ENCODE measurements around the gene ABCG1.

Gene ABCG1

DNA sequence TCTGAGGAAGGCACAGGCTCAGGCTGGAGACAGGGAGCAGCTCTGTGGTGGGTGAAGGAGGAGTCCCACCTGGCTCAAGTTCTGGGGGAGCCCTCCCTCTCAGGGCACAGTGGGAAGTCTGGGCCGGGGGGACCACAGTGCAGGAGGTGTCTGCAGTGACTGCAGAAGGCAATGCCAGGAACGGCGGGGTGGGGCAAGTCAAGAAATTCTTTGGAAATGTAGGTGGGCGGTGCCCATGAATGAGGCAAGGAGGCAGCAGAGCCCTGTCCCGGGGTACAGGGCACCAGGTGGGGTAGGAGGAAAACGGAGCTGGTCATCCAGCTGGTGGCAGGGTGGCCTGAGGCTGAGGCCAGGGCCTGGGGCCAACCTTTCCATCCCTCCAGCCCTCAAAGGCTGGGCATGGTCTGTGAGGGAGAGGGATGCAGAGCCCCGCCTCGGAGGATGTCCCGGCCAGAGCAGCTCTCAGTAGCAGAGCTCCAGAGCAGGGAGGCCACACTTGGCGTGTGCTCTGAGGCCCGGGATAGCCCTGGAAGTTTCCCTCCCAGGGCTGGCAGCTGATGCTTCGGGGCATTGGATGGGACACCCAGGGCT is 91.6 kb downstream of the ABCG1 start:
- DNase-seq, result no peak

DNA sequence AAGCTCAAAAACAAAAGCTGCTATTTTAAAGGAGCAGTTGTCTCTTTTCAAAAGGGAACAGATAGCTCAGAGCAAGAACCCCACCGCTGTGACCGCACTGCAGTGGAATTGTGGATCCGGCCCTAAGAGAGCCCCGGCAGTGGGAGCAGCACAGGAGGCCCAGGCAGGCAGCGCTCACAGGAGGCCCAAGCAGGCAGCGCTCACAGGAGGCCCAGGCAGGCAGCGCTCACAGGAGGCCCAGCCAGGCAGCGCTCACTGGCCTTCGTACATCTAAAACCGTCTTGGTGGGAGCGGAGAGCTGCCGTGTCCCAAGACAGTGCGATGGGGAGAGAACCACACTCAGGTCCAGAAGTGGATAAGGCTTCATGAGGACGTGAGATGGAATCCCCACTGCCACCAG is 92.2 kb downstream of the ABCG1 start:
- DNase-seq, result no peak

DNA sequence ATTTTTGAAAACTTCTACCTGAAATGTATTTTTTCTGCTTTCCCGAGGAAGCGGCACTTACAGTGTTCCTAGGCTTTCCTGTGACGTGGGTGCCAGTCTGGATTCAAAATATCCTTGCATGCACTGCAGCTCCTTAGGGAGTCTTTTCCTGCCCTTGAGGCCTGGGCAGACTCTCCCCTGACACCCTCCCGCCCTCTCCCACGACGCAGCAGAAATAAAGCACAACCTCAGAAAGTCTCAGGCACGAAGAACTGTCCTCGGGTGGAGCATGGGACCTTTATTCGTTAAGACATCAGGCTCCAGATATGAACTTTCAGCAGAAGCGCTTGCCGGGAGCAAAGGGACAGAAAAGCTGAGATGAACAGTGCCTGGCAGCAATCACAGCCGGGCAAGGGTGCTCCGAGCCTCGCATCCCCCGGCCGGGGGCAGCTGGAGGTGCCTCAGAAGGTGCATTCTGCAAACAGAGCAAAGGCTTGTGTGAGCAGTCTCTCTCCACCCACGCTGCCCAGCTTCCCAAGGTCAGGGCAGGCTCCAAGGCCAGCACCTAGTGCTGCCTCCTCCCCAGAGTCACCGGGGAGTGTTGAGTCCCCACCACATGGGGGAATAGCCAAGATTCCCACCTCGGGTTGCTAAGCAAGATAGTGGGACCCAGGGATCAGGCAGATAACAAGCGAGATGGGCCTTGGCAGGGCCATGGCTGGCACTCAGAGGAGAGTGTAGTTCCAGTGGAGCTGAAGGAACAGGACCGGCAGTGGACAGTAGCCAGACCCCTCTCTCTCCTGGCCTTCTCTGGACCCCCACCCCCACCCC is 93.1 kb downstream of the ABCG1 start:
- no peak for DNase-seq

DNA sequence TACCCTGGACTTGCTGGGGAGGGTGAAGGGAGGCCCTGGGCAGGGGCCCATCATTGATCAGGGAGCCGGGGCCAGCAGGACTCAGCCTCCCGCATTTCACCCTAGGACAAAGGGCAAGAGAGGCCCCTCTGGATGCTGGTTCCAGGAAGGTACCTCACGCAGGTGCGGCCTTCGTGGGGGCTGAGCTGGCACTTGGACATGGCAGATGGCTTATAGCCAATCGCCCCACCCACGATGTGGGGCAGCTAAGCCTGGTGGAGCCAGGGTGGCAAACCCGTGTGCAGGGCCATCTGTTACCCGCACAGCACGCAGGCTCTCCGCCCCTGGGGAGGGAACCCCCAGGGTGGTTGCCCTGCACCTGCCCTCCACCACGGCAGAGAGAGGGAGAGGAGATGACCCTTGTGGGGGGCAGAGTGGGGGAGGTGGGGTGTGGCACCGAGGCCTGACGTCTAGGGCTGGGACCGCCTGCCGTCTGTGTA is 93.7 kb downstream of the ABCG1 start:
- no peak for DNase-seq

DNA sequence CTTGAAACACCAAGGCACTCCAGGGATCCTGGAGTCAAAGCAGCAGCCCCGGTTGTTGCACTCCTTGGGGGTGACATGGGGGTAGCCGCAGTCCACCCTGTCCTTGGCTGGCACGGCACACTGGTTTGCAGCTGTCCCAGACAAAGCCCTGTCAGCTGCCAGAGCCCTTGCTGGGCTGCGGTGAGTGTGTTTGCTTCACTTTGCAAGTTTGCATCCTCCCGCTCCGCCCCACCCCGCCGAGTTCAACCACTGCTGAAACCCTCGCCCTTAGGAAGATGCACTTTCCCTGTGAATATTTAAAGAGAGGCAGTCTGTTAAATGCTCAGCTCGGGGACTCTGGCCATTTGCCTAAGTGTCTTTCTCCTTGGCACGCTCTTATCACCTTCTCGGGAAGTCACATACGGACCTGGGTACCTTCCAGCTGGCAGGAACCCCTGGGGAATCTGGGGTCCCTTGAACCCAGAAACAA is 94.6 kb downstream of the ABCG1 start:
- peak; percentile 32 for DNase-seq

DNA sequence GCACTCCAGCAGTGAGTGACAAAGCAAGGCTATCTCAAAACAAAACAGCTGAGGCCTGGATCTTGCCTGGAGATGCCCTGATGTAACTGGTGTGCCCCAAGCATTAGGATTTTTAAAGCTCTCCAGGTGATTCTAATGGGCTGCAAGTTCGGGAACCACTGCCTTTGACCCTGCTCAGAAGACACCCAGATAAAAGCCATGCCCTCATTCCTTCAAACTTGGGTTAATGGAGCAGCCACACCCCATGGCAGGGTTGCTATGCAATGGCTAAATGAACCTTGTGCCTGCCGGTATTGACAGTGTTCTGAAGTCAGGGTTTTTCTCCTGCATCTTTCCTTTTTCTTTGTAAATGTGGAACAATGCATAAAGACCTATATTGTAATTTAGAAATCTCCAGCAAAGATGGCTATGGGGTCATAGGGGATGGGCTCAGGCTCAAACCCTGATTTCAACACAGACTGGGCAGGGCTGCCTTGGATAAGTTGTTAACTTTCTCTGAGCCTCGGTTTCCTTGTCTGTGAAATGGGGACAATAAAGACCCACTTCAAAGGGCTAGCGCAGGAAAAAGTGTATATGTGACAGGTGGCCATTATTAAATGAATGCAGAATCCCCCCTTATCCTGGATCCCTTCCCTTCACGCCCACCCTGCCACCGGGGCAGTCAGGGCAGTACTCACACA is 95.8 kb downstream of the ABCG1 start:
- DNase-seq, result no peak

DNA sequence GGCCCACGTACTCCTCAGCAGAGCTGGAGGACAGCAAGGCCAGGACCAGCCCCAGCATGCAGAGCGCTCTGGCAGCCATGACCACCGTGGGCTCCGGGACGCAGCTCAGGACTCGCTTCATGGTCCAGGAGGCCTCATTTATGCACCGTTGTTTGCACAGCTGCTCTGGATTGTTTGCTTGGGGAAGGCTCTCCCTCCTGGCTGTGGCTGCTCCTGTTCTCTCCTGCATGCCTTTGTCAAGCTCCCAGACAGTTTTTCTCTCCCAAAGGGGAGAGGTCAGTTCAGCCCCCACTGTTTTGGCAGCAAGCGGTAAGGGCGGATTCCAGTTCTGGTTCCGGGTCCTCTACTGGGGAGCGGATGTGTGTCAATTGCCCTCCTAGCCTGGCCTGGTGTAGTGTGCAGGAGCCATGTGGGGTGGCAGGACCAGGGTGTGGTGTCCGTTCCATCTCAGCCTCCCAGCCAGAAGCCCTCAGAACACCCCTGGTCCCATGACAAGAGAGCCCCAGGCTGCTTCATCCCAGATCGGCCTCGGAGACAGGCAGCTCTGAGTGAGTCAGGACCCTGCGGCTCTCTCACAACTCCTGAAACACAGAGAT is 96.5 kb downstream of the ABCG1 start, which contains the start of gene TFF3:
Gene TFF3 (minus strand): TSS at position 114 of the 596 bp plus-strand sequence. CDS start 35 bp downstream, at position 79.
- DNase-seq, result peak; percentile 89

DNA sequence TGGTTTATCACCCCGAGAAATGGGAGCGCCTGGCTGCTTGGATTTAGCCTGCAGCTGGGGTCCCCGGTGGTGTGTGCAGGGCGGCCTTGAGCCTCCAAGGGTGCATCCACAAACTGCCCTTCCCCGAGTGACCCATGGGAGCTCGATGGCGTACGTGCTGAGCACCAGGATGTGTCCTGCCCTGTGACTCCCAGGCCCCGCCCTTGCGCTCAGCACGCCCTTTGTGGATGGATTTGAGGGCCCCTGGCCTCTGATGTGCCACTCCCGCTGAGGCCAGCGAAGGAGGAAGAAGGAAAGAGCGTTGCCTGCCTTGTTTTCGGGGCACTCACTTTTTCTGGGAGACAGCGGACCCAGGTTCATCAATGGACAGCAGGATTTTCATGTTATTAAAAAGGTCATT is 98.0 kb downstream of the ABCG1 start:
- no peak for DNase-seq

DNA sequence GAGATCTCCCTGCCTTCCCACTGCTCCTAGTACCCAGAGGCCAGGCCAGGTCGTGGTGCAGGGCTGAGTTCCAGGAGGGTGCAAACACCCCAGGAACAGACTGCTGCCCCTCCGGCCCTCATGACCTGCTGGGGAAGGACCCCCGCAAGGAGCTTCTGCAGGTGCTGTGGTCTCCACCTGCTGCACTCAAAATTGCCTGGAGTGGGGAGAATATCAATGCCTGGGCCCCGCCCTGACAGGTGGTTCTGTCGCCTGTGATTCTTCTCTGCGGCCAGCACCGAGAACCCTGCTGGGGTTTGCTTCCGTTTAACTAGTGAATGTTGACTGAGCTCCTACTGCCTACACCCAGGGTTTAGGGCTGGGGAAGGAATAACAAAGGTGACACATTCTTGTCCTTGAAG is 98.4 kb downstream of the ABCG1 start:
- no peak for DNase-seq

DNA sequence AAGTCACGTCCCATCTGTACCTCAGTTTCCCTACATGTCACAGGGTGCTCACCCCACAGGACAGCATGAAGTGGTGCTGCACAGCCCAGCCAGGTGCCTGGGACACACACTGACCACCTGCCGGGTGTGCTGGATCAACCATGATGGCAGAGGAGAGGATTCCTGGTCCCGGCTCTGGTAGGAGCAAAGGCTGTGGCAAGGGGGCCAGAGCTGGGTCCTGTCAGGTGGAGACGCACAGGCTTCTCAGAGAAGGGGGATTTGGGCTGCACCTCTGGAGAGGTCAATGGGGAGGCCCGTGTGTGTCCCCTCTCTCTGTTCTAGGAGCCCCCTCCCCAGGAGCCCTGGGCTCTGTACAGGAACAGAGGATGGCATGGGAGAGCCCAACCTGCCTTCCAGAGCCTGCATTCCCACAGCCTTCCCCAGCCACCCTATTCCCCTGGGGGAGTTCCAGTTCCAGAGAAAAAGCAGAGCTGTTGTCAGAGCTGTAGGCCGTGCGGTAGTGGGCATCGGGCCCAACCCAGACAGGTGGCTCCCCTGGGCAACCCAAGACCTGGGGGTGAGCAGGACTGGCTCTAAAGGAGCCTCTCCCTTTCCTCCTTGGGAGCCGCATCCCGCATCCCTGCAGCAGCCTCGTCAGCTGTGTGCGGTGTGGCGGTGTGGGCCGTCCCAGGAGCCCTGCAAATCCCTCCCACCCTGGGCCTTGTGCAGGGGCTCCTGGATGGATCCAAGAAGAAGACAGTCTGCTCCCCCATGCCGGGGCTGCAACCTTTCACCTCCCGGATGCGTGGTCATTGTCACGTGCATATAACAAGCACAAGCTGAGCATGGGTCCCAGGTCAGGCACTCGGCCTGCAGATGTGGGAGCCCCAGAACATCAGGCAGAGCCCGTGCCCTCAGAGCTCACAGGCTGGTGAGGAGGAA is 99.1 kb downstream of the ABCG1 start:
- no peak for DNase-seq

DNA sequence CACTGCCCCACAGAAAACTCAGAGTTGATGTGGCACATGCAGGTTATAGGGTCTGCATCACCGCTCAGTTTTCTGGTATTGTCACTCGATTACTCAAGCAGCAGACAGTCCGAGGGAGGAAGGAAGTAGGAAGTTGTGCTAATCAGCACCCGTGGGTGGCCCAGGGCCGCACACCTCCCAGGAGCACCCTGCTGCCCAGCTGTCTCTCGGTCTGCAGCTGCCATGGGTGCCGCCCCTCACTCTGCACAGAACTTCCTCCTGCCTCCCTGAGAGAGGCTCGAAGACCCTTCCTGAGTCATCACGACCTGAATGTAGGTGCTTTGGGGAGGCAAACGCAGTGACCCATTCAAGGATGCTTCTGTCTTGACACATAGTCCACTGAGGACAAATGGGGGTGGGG is 100.4 kb downstream of the ABCG1 start:
- no peak for DNase-seq

DNA sequence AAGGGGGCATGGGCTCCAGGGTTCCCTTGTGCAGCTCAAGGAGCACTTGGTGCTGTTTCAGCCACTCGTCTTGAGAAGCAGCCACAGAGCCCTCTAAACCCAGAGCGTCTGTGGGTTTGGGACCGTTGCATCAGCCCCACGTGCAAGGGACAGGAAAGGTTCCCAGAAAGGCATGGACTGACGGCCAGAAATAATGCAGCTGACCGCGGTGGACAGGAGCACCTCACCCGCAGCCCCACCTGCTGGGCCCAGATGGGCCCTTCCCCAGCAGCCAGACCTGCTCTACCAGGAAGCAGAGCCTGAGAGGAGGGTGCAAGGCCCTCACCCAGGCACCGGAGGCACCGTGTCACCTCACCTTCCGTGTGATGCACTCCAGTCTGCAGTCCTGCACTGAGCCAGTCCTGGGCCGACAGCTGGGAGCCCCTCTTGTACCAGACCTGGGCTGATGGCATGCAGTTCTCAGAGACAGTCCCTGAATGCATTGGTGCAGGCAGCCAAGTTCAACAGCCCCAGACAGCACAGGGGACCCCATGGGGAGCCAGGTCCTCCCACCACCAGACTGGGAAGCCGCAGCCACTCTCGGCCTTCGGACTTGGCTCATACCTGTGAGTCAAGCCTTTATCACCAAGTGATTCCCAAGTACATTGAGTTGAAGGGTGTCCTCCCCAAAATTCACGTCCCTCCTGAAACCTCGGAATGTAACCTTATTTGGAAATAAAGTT is 101.1 kb downstream of the ABCG1 start:
- no peak for DNase-seq

DNA sequence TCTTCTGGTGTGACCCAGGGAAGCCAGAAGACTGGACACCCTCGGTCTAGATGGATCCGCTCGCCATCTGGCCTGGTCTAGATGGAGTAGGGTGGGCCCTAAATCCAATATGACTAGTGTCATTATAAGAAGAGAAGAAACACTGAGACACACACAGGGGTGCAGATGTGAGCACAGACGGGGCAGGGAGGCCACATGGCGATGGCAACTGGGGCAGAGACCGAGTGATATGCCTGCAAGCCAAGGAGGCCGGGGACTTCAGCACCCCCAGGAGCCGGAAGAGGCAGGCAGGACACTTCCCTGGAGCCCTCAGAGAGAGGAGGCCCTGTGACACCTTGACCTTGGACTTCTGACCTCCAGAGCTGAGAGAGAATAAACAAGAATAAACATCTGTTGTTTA is 101.9 kb downstream of the ABCG1 start:
- no peak for DNase-seq

DNA sequence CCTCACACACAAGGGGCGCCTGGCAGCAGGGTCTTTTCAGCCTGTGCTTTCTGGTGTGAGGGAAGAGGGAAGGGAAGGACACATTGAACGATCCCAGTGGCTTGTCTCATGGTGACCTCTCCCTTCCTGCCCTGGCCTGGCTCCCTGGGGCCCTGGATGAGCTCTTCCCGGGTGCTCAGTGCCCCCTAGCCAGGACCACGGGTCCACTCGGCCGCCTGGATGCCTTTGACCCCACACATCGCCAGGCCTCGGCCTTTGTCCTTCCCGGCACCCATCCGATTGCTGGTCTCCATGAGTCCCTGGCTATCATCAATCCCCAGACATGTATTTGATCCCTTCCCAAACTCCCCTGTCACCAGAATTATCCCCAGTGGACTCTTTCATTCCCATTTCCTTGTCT is 102.3 kb downstream of the ABCG1 start:
- DNase-seq, result no peak

DNA sequence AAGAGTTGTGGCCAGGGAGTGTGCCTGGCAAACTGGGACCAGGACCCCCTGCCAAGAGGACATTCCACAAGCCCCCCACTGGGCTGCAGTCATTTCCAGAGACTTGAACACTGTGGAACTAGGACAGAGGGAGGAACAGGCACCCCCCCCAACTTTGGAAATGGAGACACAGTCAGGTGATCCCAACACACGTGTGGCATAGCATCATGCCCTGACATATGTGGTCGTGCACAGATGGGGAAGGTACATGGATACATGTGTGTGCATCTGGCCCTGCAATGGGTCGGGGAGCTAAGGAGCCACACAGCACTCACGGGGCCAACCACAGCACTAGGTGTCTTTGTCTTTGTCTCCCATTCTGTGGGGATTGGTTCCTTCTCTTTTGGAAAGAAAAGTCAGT is 102.9 kb downstream of the ABCG1 start:
- no peak for DNase-seq

DNA sequence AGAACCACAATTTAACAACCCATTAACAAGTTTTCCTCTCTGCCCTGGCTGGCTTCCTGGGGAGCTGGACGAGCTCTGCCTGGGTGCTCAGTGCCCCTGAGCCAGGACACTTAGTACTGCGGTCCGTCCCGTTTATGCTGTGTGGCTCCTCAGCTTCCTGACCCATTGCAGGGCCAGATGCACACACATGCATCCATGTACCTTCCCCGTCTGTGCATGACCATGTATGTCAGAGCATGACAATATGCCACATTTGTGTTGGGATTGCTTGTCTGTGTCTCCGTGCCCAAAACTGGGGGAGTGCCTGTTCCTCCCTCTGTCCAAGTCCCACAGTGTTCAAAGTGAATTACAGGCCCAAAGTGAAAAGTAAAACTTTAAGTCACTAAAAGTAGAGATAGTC is 106.0 kb downstream of the ABCG1 start:
- DNase-seq, result no peak

DNA sequence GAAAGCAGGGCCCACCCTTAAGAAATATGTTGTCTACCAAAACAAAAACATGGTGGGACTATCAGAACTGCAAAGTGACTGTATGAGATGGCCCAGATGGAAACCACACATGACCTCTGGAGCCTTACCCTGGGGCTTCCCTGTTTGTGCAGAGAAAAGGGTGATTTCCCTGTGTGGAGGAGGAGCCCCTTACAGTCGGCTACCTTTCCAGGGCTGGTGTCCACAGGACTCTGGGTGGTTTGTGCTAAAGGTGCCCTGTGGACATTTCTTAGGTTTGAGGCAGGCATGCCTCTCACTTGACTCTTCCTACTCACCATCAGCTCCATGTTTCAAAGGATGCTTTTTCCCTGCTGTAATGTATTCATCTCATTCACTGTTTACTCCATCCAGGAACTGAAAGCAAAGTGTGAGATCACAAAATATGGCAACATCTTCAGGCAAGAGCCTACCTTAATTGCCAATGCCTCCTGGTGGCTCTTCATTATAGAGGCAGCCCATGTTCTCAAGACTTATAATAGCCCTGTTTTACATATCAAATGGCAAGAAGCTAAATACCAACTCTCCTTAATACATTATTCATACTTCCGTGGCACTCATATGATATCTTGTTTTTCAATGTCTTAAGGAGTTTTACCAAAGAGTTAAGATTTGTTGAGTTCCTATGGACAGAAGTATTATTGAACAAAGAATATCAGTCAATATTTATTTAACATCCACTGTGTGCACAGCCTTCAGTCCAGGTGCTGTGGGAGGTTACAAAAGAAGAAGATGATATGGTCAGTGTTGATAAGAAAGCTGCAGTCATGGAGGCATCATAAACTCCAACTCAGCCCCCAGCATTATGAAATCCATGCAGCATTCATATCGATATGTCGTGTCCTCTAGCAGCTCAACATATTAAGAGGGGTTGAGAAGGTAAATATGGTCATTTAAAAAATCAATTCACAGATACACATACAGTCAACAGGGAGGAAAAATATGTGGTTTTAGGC is 111.7 kb downstream of the ABCG1 start:
- DNase-seq, result no peak

DNA sequence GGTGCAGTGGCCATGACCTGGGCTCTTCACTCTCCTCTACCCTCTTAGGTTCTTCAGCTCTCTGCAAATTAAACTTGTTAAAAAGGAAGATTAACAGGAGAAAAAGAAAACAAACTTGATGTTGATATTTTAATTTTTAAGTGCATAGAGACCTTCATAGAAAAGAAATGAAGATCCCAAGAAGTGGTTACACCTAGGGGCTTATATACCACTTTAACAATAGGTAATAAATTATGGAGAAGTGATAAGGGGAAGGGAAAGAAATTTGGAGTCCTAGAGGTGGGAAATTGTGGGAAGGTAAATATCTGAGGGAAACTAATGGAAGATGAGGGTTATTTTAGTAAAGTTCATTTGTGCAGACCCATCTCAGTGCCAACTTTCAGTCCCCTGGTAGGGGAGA is 112.7 kb downstream of the ABCG1 start:
- no peak for DNase-seq

DNA sequence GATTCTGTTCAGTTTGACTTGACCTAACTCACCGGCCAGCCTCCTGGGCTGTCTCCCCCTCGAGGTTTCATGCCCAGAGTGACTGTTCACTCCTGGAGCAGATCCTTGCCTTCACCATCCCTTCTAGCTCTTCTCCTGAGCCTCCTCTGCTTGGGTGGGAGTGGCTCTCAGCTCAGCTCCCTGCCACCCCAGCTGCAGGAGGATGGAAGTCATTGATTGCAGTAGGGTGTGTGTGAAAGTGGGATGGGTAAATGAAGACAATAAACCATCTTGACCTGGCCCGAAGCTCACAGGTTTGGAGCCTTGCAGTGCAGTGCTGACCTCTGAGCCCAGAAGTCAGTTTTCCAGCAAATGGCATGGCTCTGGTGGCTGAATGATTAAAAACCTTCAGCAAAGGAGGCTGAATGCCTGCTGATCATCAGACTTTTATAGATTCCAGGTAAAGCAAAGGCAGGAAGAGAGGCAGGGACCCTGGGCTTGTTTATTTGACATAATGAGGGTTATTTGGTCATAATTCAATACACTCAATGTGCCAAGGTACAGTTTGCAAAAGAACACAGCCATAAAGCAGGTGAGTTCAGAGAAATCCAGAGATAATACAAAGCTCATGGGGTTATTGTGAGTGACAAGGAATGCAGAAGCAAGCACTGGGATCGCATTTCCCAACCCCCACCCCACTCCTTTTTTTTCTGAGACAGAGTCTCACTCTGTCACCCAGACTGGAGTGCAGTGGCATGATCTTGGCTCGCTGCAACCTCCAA is 113.8 kb downstream of the ABCG1 start:
- DNase-seq, result no peak

DNA sequence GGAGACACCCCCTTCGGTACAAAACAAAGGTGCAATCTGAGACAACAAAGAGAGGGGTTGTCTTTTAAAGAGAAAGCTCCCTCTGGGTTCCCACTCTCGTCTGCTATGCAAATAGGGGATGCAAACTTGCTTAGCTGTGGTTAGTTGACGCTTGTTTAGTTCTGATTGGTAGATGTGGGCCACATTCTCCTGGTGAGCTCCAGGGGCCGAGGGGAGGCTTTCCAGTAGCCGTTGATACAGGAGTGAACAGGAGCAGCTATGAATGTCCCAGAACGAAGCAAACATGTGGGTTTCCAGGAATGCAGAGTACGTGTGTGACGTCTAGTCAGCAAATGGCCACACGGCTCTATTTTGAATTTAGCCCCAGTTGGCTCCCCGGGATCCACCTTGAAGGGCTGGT is 117.1 kb downstream of the ABCG1 start:
- no peak for DNase-seq
